Subcutaneous abdominal adipose tissue (tissue), 5 donors: ENCODE results near the gene SCAPER.
A peak's percentile ranks its signal among the peaks of the same experiment; 100 is the strongest.

ENCODE experiments used
- H3K27ac ChIP-seq: one replicate; pipeline ENCODE4 v1.7.0; 2013; ENCODE audit warnings: low read depth, mild to moderate bottlenecking, inconsistent platforms, low read length, moderate library complexity
- H3K27me3 ChIP-seq, 5 donors: one replicate each; pipeline ENCODE4 v1.7.0; 2013; ENCODE audit warnings: low read length in 5 of 5, inconsistent platforms in 1 of 5; ENCODE audit not compliant: control insufficient read depth in 5 of 5, insufficient read depth in 4 of 5
- H3K36me3 ChIP-seq, 5 donors: one replicate each; pipeline ENCODE4 v1.7.0; 2013; ENCODE audit warnings: low read length in 5 of 5; ENCODE audit not compliant: control insufficient read depth in 5 of 5, insufficient read depth in 5 of 5
- H3K4me1 ChIP-seq, 5 donors: one replicate each; pipeline ENCODE4 v1.7.0; 2013; ENCODE audit warnings: low read length in 5 of 5, mild to moderate bottlenecking in 3 of 5, moderate library complexity in 1 of 5; ENCODE audit not compliant: control insufficient read depth in 5 of 5, insufficient read depth in 5 of 5
- H3K4me3 ChIP-seq, 5 donors: one replicate each; pipeline ENCODE4 v1.7.0; 2013; ENCODE audit warnings: low read length in 5 of 5, low read depth in 1 of 5
- H3K9ac ChIP-seq, 5 donors: one replicate each; pipeline ENCODE4 v1.7.0; 2013; ENCODE audit warnings: low read length in 5 of 5, mild to moderate bottlenecking in 4 of 5, moderate library complexity in 3 of 5
- H3K9me3 ChIP-seq, 5 donors: one replicate each; pipeline ENCODE4 v1.7.0; 2013; ENCODE audit warnings: low read length in 5 of 5; ENCODE audit not compliant: control insufficient read depth in 5 of 5
- donor health status: healthy.
- donor health status: healthy.
- donor health status: healthy.
- donor health status: healthy.
- donor health status: healthy.

The SCAPER gene

GRCh38 chr15:76905013-76905839 lies at the start of gene SCAPER:
Gene SCAPER (minus strand): TSS chr15:76905340. CDS start chr15:76883817, 21,523 bp downstream.
- no peaks in the 10 kb centered on the region for H3K36me3 ChIP-seq
- no peaks in the 10 kb centered on the region for H3K27me3 ChIP-seq
- peak within 1 kb of the TSS; percentile 79 for H3K27ac ChIP-seq
- peaks cover 0 to 3% (median 0%) of the 10 kb centered on the region in 5 donors for H3K9me3 ChIP-seq
- H3K9ac ChIP-seq: peak within 1 kb of the TSS; percentile 68 to 96 (median 86)
- peak within 1 kb of the TSS; percentile 77 to 86 (median 84) for H3K4me3 ChIP-seq
- H3K4me1 ChIP-seq: peaks cover 5 to 31% (median 26%) of the 10 kb centered on the region in 5 donors

- Histone ChIP-seq H3K4me3 (no peak overlapping the region), H3K27ac (no peak overlapping the region), H3K27me3 (no peaks in the 10 kb centered on the region), H3K9me3 (no peaks in the 10 kb centered on the region), H3K36me3 (peaks cover 4 to 9% (median 8%) of the 10 kb centered on the region in 5 donors), H3K9ac (no peak overlapping the region), H3K4me1 (no peaks in the 10 kb centered on the region)
Observed at GRCh38 chr15:76954744-76955143, 49.6 kb upstream of the SCAPER start.

GRCh38 chr15:76953913-76954312 lies 48.8 kb upstream of the SCAPER start:
- H3K27ac ChIP-seq: no peak overlapping the region
- no peaks in the 10 kb centered on the region for H3K9me3 ChIP-seq

GRCh38 chr15:76951220-76951619 lies 46.1 kb upstream of the SCAPER start:
- H3K27me3 ChIP-seq: no peaks in the 10 kb centered on the region
- peaks cover 20 to 37% (median 31%) of the 10 kb centered on the region in 5 donors for H3K36me3 ChIP-seq
- no peaks in the 10 kb centered on the region for H3K4me1 ChIP-seq
- no peak overlapping the region for H3K4me3 ChIP-seq
- no peak overlapping the region for H3K27ac ChIP-seq
- H3K9me3 ChIP-seq: no peaks in the 10 kb centered on the region
- no peak overlapping the region for H3K9ac ChIP-seq

More at GRCh38 chr15:76953913-76954312, 48.8 kb upstream of the SCAPER start:
- Histone ChIP-seq H3K4me1 (no peaks in the 10 kb centered on the region), H3K27me3 (no peaks in the 10 kb centered on the region), H3K4me3 (no peak overlapping the region), H3K36me3 (peaks cover 9 to 16% (median 14%) of the 10 kb centered on the region in 5 donors), H3K9ac (no peak overlapping the region)

GRCh38 chr15:76947454-76947853 lies 42.3 kb upstream of the SCAPER start:
- H3K27me3 ChIP-seq: no peaks in the 10 kb centered on the region
- H3K27ac ChIP-seq: no peak overlapping the region
- no peaks in the 10 kb centered on the region for H3K9me3 ChIP-seq
- no peaks in the 10 kb centered on the region for H3K4me1 ChIP-seq
- no peak overlapping the region for H3K4me3 ChIP-seq
- H3K9ac ChIP-seq: no peak overlapping the region
- H3K36me3 ChIP-seq: peaks cover 23 to 47% (median 34%) of the 10 kb centered on the region in 5 donors

- Histone ChIP-seq H3K9ac (no peak overlapping the region), H3K27ac (no peak overlapping the region), H3K27me3 (no peaks in the 10 kb centered on the region), H3K36me3 (peaks cover 16 to 44% (median 28%) of the 10 kb centered on the region in 5 donors), H3K4me1 (no peaks in the 10 kb centered on the region), H3K9me3 (no peaks in the 10 kb centered on the region), H3K4me3 (no peak overlapping the region)
Observed at GRCh38 chr15:76945494-76946093, 40.5 kb upstream of the SCAPER start.

GRCh38 chr15:76942331-76942730 lies 37.2 kb upstream of the SCAPER start:
- Histone ChIP-seq H3K27me3 (no peaks in the 10 kb centered on the region), H3K27ac (no peak overlapping the region), H3K4me3 (no peak overlapping the region), H3K36me3 (peaks cover 8 to 21% (median 13%) of the 10 kb centered on the region in 5 donors), H3K9ac (no peak overlapping the region), H3K4me1 (no peaks in the 10 kb centered on the region), H3K9me3 (no peaks in the 10 kb centered on the region)

- no peaks in the 10 kb centered on the region for H3K4me1 ChIP-seq
- H3K4me3 ChIP-seq: no peak overlapping the region
- no peaks in the 10 kb centered on the region for H3K27me3 ChIP-seq
- no peaks in the 10 kb centered on the region for H3K9me3 ChIP-seq
- H3K36me3 ChIP-seq: peaks cover 11 to 18% (median 14%) of the 10 kb centered on the region in 5 donors
- no peak overlapping the region for H3K27ac ChIP-seq
- no peak overlapping the region for H3K9ac ChIP-seq
Observed at GRCh38 chr15:76941636-76942035, 36.5 kb upstream of the SCAPER start.

GRCh38 chr15:76939715-76940114 lies 34.6 kb upstream of the SCAPER start:
- no peak overlapping the region for H3K9ac ChIP-seq
- no peaks in the 10 kb centered on the region for H3K9me3 ChIP-seq
- peaks cover 11 to 24% (median 20%) of the 10 kb centered on the region in 5 donors for H3K36me3 ChIP-seq
- H3K4me3 ChIP-seq: no peak overlapping the region
- no peaks in the 10 kb centered on the region for H3K27me3 ChIP-seq
- H3K27ac ChIP-seq: no peak overlapping the region
- no peaks in the 10 kb centered on the region for H3K4me1 ChIP-seq

GRCh38 chr15:76938752-76939151 lies 33.6 kb upstream of the SCAPER start:
- H3K4me3 ChIP-seq: no peak overlapping the region
- no peak overlapping the region for H3K27ac ChIP-seq
- peaks cover 11 to 24% (median 19%) of the 10 kb centered on the region in 5 donors for H3K36me3 ChIP-seq
- no peak overlapping the region for H3K9ac ChIP-seq
- no peaks in the 10 kb centered on the region for H3K4me1 ChIP-seq
- no peaks in the 10 kb centered on the region for H3K9me3 ChIP-seq
- H3K27me3 ChIP-seq: no peaks in the 10 kb centered on the region
